ENCODE results near the gene KIR2DL4. TPM values are rescaled to one million over a fixed set of nuclear protein-coding genes. Genes with fewer than 3 reads are reported as not detected.
"Not testable (repeated sequence)": the region's sequence is repeated elsewhere in the genome, so short reads cannot be mapped to it uniquely, and the experiment has no call there.

KIR2DL4 gene
- total and polyA plus RNA-seq, 4 donors, result 0.10 to 0.25 TPM; not detected in 2

GRCh38 chr19:54825326-54825725, 21.9 kb downstream of the KIR2DL4 start:
- not testable (repeated sequence) for H3K4me1 ChIP-seq (ENCODE audit: control insufficient read depth in 4 of 4, insufficient read depth in 4 of 4, low read length in 3 of 4); DNase-seq (ENCODE audit: low spot score); H3K27me3 ChIP-seq (ENCODE audit: control insufficient read depth in 4 of 4, insufficient read depth in 4 of 4, low read length in 3 of 4); H3K4me3 ChIP-seq (ENCODE audit: low read depth in 1 of 3, low read length in 3 of 3); H3K9me3 ChIP-seq (ENCODE audit: control insufficient read depth in 4 of 4, low read length in 3 of 4); H3K36me3 ChIP-seq (ENCODE audit: control insufficient read depth in 4 of 4, insufficient read depth in 3 of 4, low read depth in 1 of 4, low read length in 3 of 4); H3K27ac ChIP-seq (ENCODE audit: low read depth in 1 of 2, low read length in 2 of 2); H3K9ac ChIP-seq (ENCODE audit: low read depth in 1 of 2, low read length in 2 of 2)
- 53% methylated on average over 7 of the region's 7 CpGs for WGBS

GRCh38 chr19:54828064-54828463, 24.7 kb downstream of the KIR2DL4 start:
- not testable (repeated sequence) for H3K9ac ChIP-seq (ENCODE audit: low read depth in 1 of 2, low read length in 2 of 2); H3K36me3 ChIP-seq (ENCODE audit: control insufficient read depth in 4 of 4, insufficient read depth in 3 of 4, low read depth in 1 of 4, low read length in 3 of 4); H3K4me3 ChIP-seq (ENCODE audit: low read depth in 1 of 3, low read length in 3 of 3); DNase-seq (ENCODE audit: low spot score); H3K4me1 ChIP-seq (ENCODE audit: control insufficient read depth in 4 of 4, insufficient read depth in 4 of 4, low read length in 3 of 4); H3K27me3 ChIP-seq (ENCODE audit: control insufficient read depth in 4 of 4, insufficient read depth in 4 of 4, low read length in 3 of 4); H3K9me3 ChIP-seq (ENCODE audit: control insufficient read depth in 4 of 4, low read length in 3 of 4); H3K27ac ChIP-seq (ENCODE audit: low read depth in 1 of 2, low read length in 2 of 2)
- WGBS, result 63% methylated on average over 7 of the region's 8 CpGs

DNA sequence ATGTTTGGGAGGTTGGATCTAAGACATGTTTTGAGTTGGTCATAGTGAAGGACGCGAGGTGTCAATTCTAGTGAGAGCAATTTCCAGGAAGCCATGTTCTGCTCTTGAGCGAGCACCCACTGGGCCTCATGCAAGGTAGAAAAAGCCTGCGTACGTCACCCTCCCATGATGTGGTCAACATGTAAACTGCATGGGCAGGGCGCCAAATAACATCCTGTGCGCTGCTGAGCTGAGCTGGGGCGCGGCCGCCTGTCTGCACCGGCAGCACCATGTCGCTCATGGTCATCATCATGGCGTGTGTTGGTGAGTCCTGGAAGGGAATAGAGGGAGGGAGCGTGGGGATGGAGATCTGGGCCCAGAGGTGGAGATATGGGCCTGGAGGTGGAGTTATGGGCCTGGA, 29.1 kb downstream of the KIR2DL4 start, which contains the start of gene KIR2DS4:
Gene KIR2DS4, plus strand, starts transcription at position 181 of the 400 bp plus-strand sequence.
- WGBS, result 87% methylated on average over 14 of the region's 14 CpGs
- not testable (repeated sequence) for H3K9me3 ChIP-seq (ENCODE audit: control insufficient read depth in 4 of 4, low read length in 3 of 4); H3K9ac ChIP-seq (ENCODE audit: low read depth in 1 of 2, low read length in 2 of 2); H3K4me1 ChIP-seq (ENCODE audit: control insufficient read depth in 4 of 4, insufficient read depth in 4 of 4, low read length in 3 of 4); H3K27ac ChIP-seq (ENCODE audit: low read depth in 1 of 2, low read length in 2 of 2); H3K4me3 ChIP-seq (ENCODE audit: low read depth in 1 of 3, low read length in 3 of 3); H3K36me3 ChIP-seq (ENCODE audit: control insufficient read depth in 4 of 4, insufficient read depth in 3 of 4, low read depth in 1 of 4, low read length in 3 of 4); DNase-seq (ENCODE audit: low spot score); H3K27me3 ChIP-seq (ENCODE audit: control insufficient read depth in 4 of 4, insufficient read depth in 4 of 4, low read length in 3 of 4)

DNA sequence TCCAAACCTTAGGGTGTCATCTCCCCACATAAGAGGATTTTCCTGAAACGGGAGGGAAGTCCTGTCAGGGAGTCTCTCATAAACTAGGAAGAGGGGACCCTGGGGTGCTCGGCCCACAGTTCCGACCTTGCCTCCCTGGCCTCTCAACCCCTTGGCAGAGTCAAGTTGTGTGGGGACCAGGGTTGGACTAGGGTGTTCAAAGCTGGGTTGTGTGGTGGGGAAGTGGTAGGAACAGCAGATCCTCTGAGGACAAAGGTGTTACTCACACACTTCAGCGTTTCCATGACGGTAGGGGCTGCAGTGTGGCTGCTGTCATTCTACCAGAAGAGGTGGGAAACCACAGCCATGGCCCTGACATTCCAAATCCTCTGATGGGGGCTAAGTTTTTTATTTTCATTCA, 31.7 kb downstream of the KIR2DL4 start:
- H3K4me3 ChIP-seq (ENCODE audit: low read depth in 1 of 3, low read length in 3 of 3); H3K4me1 ChIP-seq (ENCODE audit: control insufficient read depth in 4 of 4, insufficient read depth in 4 of 4, low read length in 3 of 4); H3K9ac ChIP-seq (ENCODE audit: low read depth in 1 of 2, low read length in 2 of 2); DNase-seq (ENCODE audit: low spot score); H3K27ac ChIP-seq (ENCODE audit: low read depth in 1 of 2, low read length in 2 of 2); H3K36me3 ChIP-seq (ENCODE audit: control insufficient read depth in 4 of 4, insufficient read depth in 3 of 4, low read depth in 1 of 4, low read length in 3 of 4); H3K27me3 ChIP-seq (ENCODE audit: control insufficient read depth in 4 of 4, insufficient read depth in 4 of 4, low read length in 3 of 4); H3K9me3 ChIP-seq (ENCODE audit: control insufficient read depth in 4 of 4, low read length in 3 of 4): not testable (repeated sequence)
- WGBS, result 66% methylated on average over 5 of the region's 5 CpGs

GRCh38 chr19:54837522-54837921, 34.1 kb downstream of the KIR2DL4 start:
- 58% methylated on average over 2 of the region's 2 CpGs for WGBS
- H3K4me3 ChIP-seq (ENCODE audit: low read depth in 1 of 3, low read length in 3 of 3); DNase-seq (ENCODE audit: low spot score); H3K27ac ChIP-seq (ENCODE audit: low read depth in 1 of 2, low read length in 2 of 2); H3K9me3 ChIP-seq (ENCODE audit: control insufficient read depth in 4 of 4, low read length in 3 of 4); H3K9ac ChIP-seq (ENCODE audit: low read depth in 1 of 2, low read length in 2 of 2); H3K36me3 ChIP-seq (ENCODE audit: control insufficient read depth in 4 of 4, insufficient read depth in 3 of 4, low read depth in 1 of 4, low read length in 3 of 4); H3K27me3 ChIP-seq (ENCODE audit: control insufficient read depth in 4 of 4, insufficient read depth in 4 of 4, low read length in 3 of 4); H3K4me1 ChIP-seq (ENCODE audit: control insufficient read depth in 4 of 4, insufficient read depth in 4 of 4, low read length in 3 of 4): not testable (repeated sequence)

- H3K9me3 ChIP-seq (ENCODE audit: control insufficient read depth in 4 of 4, low read length in 3 of 4); H3K4me1 ChIP-seq (ENCODE audit: control insufficient read depth in 4 of 4, insufficient read depth in 4 of 4, low read length in 3 of 4); H3K27me3 ChIP-seq (ENCODE audit: control insufficient read depth in 4 of 4, insufficient read depth in 4 of 4, low read length in 3 of 4); H3K27ac ChIP-seq (ENCODE audit: low read depth in 1 of 2, low read length in 2 of 2); DNase-seq (ENCODE audit: low spot score); H3K9ac ChIP-seq (ENCODE audit: low read depth in 1 of 2, low read length in 2 of 2); H3K4me3 ChIP-seq (ENCODE audit: low read depth in 1 of 3, low read length in 3 of 3); H3K36me3 ChIP-seq (ENCODE audit: control insufficient read depth in 4 of 4, insufficient read depth in 3 of 4, low read depth in 1 of 4, low read length in 3 of 4): not testable (repeated sequence)
- 60% methylated on average over 8 of the region's 8 CpGs for WGBS
Observed at GRCh38 chr19:54843171-54843570, 39.8 kb downstream of the KIR2DL4 start.

DNA sequence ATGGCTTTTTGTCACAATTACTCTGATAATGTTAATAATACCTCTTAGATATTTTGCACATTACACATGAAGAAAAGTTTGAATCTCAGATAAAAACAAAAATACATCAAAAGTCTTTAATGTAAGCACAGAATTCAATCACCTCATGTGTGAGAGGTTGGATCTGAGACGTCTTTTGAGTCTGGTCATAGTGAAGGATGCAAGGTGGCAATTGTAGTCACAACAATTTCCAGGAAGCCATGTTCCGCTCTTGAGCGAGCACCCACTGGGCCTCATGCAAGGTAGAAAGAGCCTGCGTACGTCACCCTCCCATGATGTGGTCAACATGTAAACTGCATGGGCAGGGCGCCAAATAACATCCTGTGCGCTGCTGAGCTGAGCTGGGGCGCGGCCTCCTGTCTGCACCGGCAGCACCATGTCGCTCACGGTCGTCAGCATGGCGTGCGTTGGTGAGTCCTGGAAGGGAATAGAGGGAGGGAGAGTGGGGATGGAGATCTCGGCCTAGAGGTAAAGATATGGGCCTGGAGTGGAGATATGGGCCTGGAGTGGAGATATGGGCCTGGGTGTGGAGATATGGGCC, 46.7 kb downstream of the KIR2DL4 start, which contains the start of gene KIR3DL2:
Gene KIR3DL2, plus strand, starts transcription at position 383 of the 580 bp plus-strand sequence. Its CDS starts 33 bp downstream, at position 416.
- WGBS, result 82% methylated on average over 16 of the region's 16 CpGs
- H3K27me3 ChIP-seq (ENCODE audit: control insufficient read depth in 4 of 4, insufficient read depth in 4 of 4, low read length in 3 of 4); DNase-seq (ENCODE audit: low spot score); H3K27ac ChIP-seq (ENCODE audit: low read depth in 1 of 2, low read length in 2 of 2); H3K4me1 ChIP-seq (ENCODE audit: control insufficient read depth in 4 of 4, insufficient read depth in 4 of 4, low read length in 3 of 4); H3K36me3 ChIP-seq (ENCODE audit: control insufficient read depth in 4 of 4, insufficient read depth in 3 of 4, low read depth in 1 of 4, low read length in 3 of 4); H3K4me3 ChIP-seq (ENCODE audit: low read depth in 1 of 3, low read length in 3 of 3); H3K9ac ChIP-seq (ENCODE audit: low read depth in 1 of 2, low read length in 2 of 2); H3K9me3 ChIP-seq (ENCODE audit: control insufficient read depth in 4 of 4, low read length in 3 of 4): not testable (repeated sequence)
